ENCODE data around the gene ZNF746.

DNA sequence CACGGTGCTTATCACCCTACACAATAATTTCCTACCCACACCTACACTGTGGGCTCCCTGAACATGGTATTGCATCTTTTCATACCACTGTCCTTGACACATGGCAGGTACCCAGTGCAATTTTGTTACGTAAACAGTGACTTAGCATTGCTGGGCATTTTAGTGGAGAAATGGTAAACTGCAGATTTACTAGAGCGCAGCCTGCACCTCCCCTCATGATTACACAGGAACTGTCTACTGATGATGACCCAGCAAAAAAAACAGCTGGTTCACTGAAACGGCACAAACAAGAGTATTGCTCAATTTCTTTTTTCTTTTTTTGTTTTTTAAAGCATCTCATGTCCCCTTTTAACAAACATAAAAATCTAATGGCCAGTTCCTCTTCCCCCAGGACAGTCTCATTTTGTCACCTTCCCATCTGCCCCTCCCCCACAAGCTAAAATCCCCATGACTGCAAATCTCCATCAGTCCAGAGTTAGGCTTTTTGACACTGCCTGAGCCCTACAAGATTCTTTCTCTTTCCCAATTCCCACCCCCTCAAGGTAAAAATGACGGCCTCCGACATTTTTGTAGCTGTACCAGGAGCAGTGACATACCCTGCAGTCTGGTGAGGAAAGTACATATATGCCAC is 2.8 kb downstream of the ZNF746 start:
- no peak for TF ChIP-seq CTCF (IDR thresholded peaks at IDR 0.05)
- no peak for TF ChIP-seq POLR2A (IDR thresholded peaks at IDR 0.05)

All from testis (tissue), 2 donors.